ENCODE data around the gene NR6A1. TPM values are rescaled to one million over a fixed set of nuclear protein-coding genes. Genes with fewer than 3 reads are reported as not detected.

NR6A1 gene
- total RNA-seq, 1 experiment from 2014 or later: 0.91 TPM

DNA sequence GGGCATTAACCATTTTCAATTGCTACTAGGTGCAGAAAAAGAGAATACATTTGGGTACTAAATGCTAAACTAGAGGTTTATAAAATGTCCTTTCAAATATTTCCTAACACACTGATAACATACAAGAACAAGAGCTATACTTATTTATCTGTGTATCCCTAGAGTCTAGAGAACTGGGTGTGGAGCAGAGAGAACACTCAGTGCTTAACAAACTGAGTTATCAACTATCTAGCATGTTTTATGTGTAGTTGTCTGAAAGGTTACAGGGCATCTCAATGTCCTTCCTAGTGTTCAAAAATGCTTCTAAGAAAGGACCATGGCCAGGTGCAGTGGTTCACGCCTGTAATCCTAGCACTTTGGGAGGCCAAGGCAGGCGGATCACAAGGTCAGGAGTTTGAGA is 40.3 kb downstream of the NR6A1 start:
- ChIA-PET CTCF (interaction anchor here (0.7 to 1.2 kb wide), 4 partner anchors 51 to 316 kb away, joined by 3 read pairs; no protein-coding TSS in a partner anchor), POLR2A (no interaction called here)
- H3K36me3 Mint-ChIP-seq (ENCODE audit: insufficient read depth, unreplicated experiment): no peaks in the 10 kb centered on the region
- H3K9me3 Mint-ChIP-seq (ENCODE audit: unreplicated experiment): no peaks in the 10 kb centered on the region
- DNase-seq (ENCODE audit: unreplicated experiment): no peak
- no peak overlapping the region for H3K27ac Mint-ChIP-seq (ENCODE audit: low read depth, unreplicated experiment)
- TF ChIP-seq, protein P1, sequence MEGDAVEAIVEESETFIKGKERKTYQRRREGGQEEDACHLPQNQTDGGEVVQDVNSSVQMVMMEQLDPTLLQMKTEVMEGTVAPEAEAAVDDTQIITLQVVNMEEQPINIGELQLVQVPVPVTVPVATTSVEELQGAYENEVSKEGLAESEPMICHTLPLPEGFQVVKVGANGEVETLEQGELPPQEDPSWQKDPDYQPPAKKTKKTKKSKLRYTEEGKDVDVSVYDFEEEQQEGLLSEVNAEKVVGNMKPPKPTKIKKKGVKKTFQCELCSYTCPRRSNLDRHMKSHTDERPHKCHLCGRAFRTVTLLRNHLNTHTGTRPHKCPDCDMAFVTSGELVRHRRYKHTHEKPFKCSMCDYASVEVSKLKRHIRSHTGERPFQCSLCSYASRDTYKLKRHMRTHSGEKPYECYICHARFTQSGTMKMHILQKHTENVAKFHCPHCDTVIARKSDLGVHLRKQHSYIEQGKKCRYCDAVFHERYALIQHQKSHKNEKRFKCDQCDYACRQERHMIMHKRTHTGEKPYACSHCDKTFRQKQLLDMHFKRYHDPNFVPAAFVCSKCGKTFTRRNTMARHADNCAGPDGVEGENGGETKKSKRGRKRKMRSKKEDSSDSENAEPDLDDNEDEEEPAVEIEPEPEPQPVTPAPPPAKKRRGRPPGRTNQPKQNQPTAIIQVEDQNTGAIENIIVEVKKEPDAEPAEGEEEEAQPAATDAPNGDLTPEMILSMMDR (IDR thresholded peaks at IDR 0.05; ENCODE audit: unreplicated experiment): no peak
- H3K27me3 Mint-ChIP-seq (ENCODE audit: insufficient read depth, unreplicated experiment): no peaks in the 10 kb centered on the region
- no peak overlapping the region for H3K4me3 Mint-ChIP-seq (ENCODE audit: unreplicated experiment)
- H3K4me1 Mint-ChIP-seq (ENCODE audit: insufficient read depth, unreplicated experiment): peaks cover 17% of the 10 kb centered on the region
- no TSS peak for BruUV-seq (replicated peaks)
- intact Hi-C loops (cut with micrococcal nuclease): no loop called here

DNA sequence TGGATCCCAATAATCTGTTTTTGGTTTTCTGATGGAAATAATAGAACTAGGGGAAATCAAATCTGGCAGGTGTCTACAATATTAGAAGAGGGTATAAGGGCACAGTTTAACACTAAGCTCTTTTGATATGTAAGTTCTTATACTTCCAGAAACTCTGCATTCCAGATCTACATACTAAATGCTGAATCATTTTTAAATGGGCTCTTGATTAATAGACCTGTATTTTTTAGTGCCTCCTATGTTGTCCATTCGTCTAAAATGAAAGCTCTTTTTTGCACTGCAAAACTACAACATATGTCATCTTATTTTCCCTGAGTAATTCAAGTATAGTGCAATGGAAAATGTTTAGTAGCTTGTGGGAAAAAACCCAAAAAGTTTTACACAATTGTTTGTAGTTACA is 44.2 kb downstream of the NR6A1 start:
- no peaks in the 10 kb centered on the region for H3K4me1 Mint-ChIP-seq (ENCODE audit: insufficient read depth, unreplicated experiment)
- H3K27me3 Mint-ChIP-seq (ENCODE audit: insufficient read depth, unreplicated experiment): no peaks in the 10 kb centered on the region
- TF ChIP-seq, protein P1 (IDR thresholded peaks at IDR 0.05; ENCODE audit: unreplicated experiment): no peak
- intact Hi-C loops (cut with micrococcal nuclease): no loop called here
- ChIA-PET POLR2A (interaction anchor here (0.7 to 1.3 kb wide), 2 partner anchors 9 to 183 kb away, joined by 4 read pairs; no protein-coding TSS in a partner anchor), CTCF (interaction anchor here (0.6 to 2.3 kb wide), 2 partner anchors 15 to 172 kb away, joined by 3 to 7 read pairs; no protein-coding TSS in a partner anchor)
- no peak overlapping the region for H3K4me3 Mint-ChIP-seq (ENCODE audit: unreplicated experiment)
- H3K27ac Mint-ChIP-seq (ENCODE audit: low read depth, unreplicated experiment): no peak overlapping the region
- no TSS peak for BruUV-seq (replicated peaks)
- DNase-seq (ENCODE audit: unreplicated experiment): no peak
- no peaks in the 10 kb centered on the region for H3K36me3 Mint-ChIP-seq (ENCODE audit: insufficient read depth, unreplicated experiment)
- H3K9me3 Mint-ChIP-seq (ENCODE audit: unreplicated experiment): no peaks in the 10 kb centered on the region

DNA sequence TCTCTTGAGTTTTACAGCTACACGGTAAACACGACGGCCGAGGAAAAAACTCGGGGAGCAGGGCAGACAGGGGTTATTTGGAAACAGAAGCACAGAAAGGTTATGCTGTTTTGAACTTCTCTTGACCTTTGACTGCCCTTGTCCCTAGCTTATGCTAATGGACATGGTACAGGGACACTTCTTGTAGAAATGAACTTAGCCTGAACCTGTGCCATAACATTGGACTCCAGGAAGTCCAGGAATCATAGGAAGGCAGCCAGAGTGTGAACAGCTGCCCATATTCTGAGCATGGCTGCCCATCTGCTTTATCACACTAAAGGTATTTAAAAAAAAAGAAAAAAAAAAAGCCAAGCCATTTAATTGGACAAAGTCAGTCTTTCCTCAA is 46.1 kb downstream of the NR6A1 start:
- Mint-ChIP-seq H3K4me3 (ENCODE audit: unreplicated experiment) (no peak overlapping the region), H3K27ac (ENCODE audit: low read depth, unreplicated experiment) (no peak overlapping the region), H3K9me3 (ENCODE audit: unreplicated experiment) (no peaks in the 10 kb centered on the region), H3K4me1 (ENCODE audit: insufficient read depth, unreplicated experiment) (no peaks in the 10 kb centered on the region), H3K27me3 (ENCODE audit: insufficient read depth, unreplicated experiment) (no peaks in the 10 kb centered on the region), H3K36me3 (ENCODE audit: insufficient read depth, unreplicated experiment) (no peaks in the 10 kb centered on the region)
- DNase-seq (ENCODE audit: unreplicated experiment): no peak
- intact Hi-C loops (cut with micrococcal nuclease): no loop called here
- BruUV-seq (replicated peaks): no TSS peak
- TF ChIP-seq, protein P1 (IDR thresholded peaks at IDR 0.05; ENCODE audit: unreplicated experiment): no peak
- CTCF ChIA-PET: interaction anchor here (1.1 to 2.3 kb wide), 4 partner anchors 13 to 187 kb away, joined by 3 to 12 read pairs (median 5); no protein-coding TSS in a partner anchor
- POLR2A ChIA-PET: interaction anchor here (1.7 to 2.5 kb wide), 2 partner anchors 9 to 18 kb away, joined by 7 to 8 read pairs; no protein-coding TSS in a partner anchor

DNA sequence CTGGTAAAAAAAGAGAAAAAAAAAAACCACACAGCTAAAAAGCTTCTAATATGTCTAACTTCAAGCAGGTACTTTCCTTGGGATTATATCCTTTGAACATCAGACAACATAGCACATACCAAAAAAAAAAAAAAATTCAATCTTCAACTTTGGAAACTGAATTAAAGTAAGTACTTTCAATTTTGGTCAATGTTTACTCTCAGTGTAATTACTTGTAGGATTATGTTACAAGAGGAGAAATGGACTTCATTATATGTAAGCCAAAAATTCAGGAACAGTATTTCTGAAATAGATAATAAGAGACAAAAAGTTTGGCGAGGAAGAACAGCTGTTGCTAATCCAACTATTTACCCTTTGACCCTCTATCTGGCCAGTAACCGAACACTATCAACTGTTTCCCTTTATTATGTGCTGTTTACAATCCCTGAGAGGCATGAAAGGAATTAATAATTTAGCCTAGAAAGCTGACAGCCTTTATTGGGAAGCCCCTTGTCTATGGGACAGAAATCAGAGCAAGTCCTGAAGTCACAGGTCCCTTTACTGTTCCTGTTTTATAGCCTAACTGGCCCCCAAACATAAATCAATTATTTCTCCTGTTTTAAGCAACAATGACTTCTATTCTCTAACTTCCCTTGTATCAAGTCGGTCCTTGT is 46.6 kb downstream of the NR6A1 start:
- no peaks in the 10 kb centered on the region for H3K27me3 Mint-ChIP-seq (ENCODE audit: insufficient read depth, unreplicated experiment)
- no peak overlapping the region for H3K4me3 Mint-ChIP-seq (ENCODE audit: unreplicated experiment)
- no peaks in the 10 kb centered on the region for H3K9me3 Mint-ChIP-seq (ENCODE audit: unreplicated experiment)
- POLR2A ChIA-PET: interaction anchor here (1.3 to 2.5 kb wide), 3 partner anchors 9 to 19 kb away, joined by 3 to 8 read pairs (median 7); no protein-coding TSS in a partner anchor
- no peak overlapping the region for H3K27ac Mint-ChIP-seq (ENCODE audit: low read depth, unreplicated experiment)
- no peak for DNase-seq (ENCODE audit: unreplicated experiment)
- CTCF ChIA-PET: interaction anchor here (0.6 to 2.3 kb wide), 7 partner anchors 13 to 187 kb away, joined by 3 to 12 read pairs (median 3); no protein-coding TSS in a partner anchor
- no peaks in the 10 kb centered on the region for H3K36me3 Mint-ChIP-seq (ENCODE audit: insufficient read depth, unreplicated experiment)
- intact Hi-C loops (cut with micrococcal nuclease): no loop called here
- H3K4me1 Mint-ChIP-seq (ENCODE audit: insufficient read depth, unreplicated experiment): no peaks in the 10 kb centered on the region
- TF ChIP-seq, protein P1 (IDR thresholded peaks at IDR 0.05; ENCODE audit: unreplicated experiment): no peak
- BruUV-seq (replicated peaks): no TSS peak
